GM21526 (cell line): ENCODE results near the gene METAP2.

Experiments
- ATAC-seq: cut with Tn5 transposase; IDR thresholded peaks from one replicate; pipeline ENCODE4 v1.9.1; 2021; ENCODE audit warnings: moderate library complexity; ENCODE audit not compliant: unreplicated experiment, low FRiP score

Gene METAP2

GRCh38 chr12:95506707-95507523 lies 33.0 kb downstream of the METAP2 start:
- ATAC-seq = no peak

- ATAC-seq = no peak
Measured at GRCh38 chr12:95509300-95509699, 35.3 kb downstream of the METAP2 start.

- ATAC-seq = no peak
Measured at GRCh38 chr12:95511977-95512376, 38.0 kb downstream of the METAP2 start.

GRCh38 chr12:95513599-95513998 lies 39.6 kb downstream of the METAP2 start:
- no peak for ATAC-seq

- ATAC-seq = no peak
Measured at GRCh38 chr12:95515197-95515596, 41.2 kb downstream of the METAP2 start.

- no peak for ATAC-seq
Measured at GRCh38 chr12:95516757-95517156, 42.8 kb downstream of the METAP2 start.

GRCh38 chr12:95517246-95517645 lies 43.3 kb downstream of the METAP2 start:
- no peak for ATAC-seq

- no peak for ATAC-seq
Measured at GRCh38 chr12:95518944-95519343, 45.0 kb downstream of the METAP2 start.

- no peak for ATAC-seq
Measured at GRCh38 chr12:95520816-95521215, 46.9 kb downstream of the METAP2 start.

GRCh38 chr12:95522692-95523091 lies 48.7 kb downstream of the METAP2 start:
- no peak for ATAC-seq

GRCh38 chr12:95528431-95528830 lies 54.5 kb downstream of the METAP2 start:
- no peak for ATAC-seq

- ATAC-seq = no peak
Measured at GRCh38 chr12:95529693-95530225, 55.8 kb downstream of the METAP2 start.

- no peak for ATAC-seq
Measured at GRCh38 chr12:95532851-95533250, 58.9 kb downstream of the METAP2 start.

- no peak for ATAC-seq
Measured at GRCh38 chr12:95533985-95534384, 60.0 kb downstream of the METAP2 start.

GRCh38 chr12:95538006-95538405 lies 64.1 kb downstream of the METAP2 start:
- ATAC-seq = no peak

- no peak for ATAC-seq
Measured at GRCh38 chr12:95538656-95539055, 64.7 kb downstream of the METAP2 start.

- no peak for ATAC-seq
Measured at GRCh38 chr12:95541436-95541835, 67.5 kb downstream of the METAP2 start.

GRCh38 chr12:95543305-95543704 lies 69.4 kb downstream of the METAP2 start:
- no peak for ATAC-seq

- ATAC-seq = no peak
Measured at GRCh38 chr12:95544756-95545155, 70.8 kb downstream of the METAP2 start.

- no peak for ATAC-seq
Measured at GRCh38 chr12:95545303-95545702, 71.4 kb downstream of the METAP2 start.

- ATAC-seq = no peak
Measured at GRCh38 chr12:95545731-95546490, 72.0 kb downstream of the METAP2 start.

- ATAC-seq = no peak
Measured at GRCh38 chr12:95546491-95546813, 72.5 kb downstream of the METAP2 start.
